LNCaP clone FGC (cell line): ENCODE results near the gene TOR1AIP1.

Source experiments
- DNase-seq: peaks from one replicate; pipeline ENCODE4 v3.0.0-alpha.2; 2011; ENCODE audit warnings: low read depth
- H3K4me3 ChIP-seq: 2 replicates; pipeline ENCODE4 v1.5.1; 2011; ENCODE audit warnings: mild to moderate bottlenecking, low read depth, low read length, control low read depth
- CTCF ChIP-seq: IDR thresholded peaks from 2 replicates; pipeline ENCODE4 v1.5.1; 2012; ENCODE audit warnings: mild to moderate bottlenecking; ENCODE audit not compliant: control insufficient read depth, insufficient read depth; ENCODE audit errors: extremely low read depth

The TOR1AIP1 gene

GRCh38 chr1:179857009-179857408 lies 25.1 kb upstream of the TOR1AIP1 start:
- no peak overlapping the region for H3K4me3 ChIP-seq
- TF ChIP-seq CTCF, result no peak
- no peak for DNase-seq

GRCh38 chr1:179860652-179861051 lies 21.4 kb upstream of the TOR1AIP1 start:
- no peak for TF ChIP-seq CTCF

GRCh38 chr1:179865377-179865776 lies 16.7 kb upstream of the TOR1AIP1 start:
- no peak for DNase-seq
- no peak for TF ChIP-seq CTCF
- H3K4me3 ChIP-seq, result no peak overlapping the region

More at GRCh38 chr1:179860652-179861051, 21.4 kb upstream of the TOR1AIP1 start:
- no peak overlapping the region for H3K4me3 ChIP-seq
- no peak for DNase-seq

GRCh38 chr1:179866616-179867015 lies 15.5 kb upstream of the TOR1AIP1 start:
- no peak for DNase-seq
- TF ChIP-seq CTCF, result no peak
- H3K4me3 ChIP-seq, result no peak overlapping the region

GRCh38 chr1:179867493-179868330 lies 14.4 kb upstream of the TOR1AIP1 start:
- peak; percentile 72 for TF ChIP-seq CTCF
- no peak overlapping the region for H3K4me3 ChIP-seq
- DNase-seq, result no peak

GRCh38 chr1:179870870-179871269 lies 11.2 kb upstream of the TOR1AIP1 start:
- no peak for DNase-seq
- TF ChIP-seq CTCF, result no peak
- H3K4me3 ChIP-seq, result no peak overlapping the region

- no peak for TF ChIP-seq CTCF
- H3K4me3 ChIP-seq, result no peak overlapping the region
- DNase-seq, result no peak
These were observed 10.1 kb upstream of the TOR1AIP1 start for GRCh38 chr1:179871940-179872339.
